GM19043 (cell line): Measurements from ENCODE around the gene SYS1.

Experiments
- ATAC-seq: cut with Tn5 transposase; IDR thresholded peaks from one replicate; pipeline ENCODE4 v1.9.1; 2021; ENCODE audit warnings: low read depth; ENCODE audit not compliant: unreplicated experiment

The SYS1 gene

GRCh38 chr20:45374966-45375365 is 12.0 kb downstream of the SYS1 start:
- no peak for ATAC-seq

GRCh38 chr20:45377269-45377668 is 14.3 kb downstream of the SYS1 start:
- ATAC-seq = no peak

DNA sequence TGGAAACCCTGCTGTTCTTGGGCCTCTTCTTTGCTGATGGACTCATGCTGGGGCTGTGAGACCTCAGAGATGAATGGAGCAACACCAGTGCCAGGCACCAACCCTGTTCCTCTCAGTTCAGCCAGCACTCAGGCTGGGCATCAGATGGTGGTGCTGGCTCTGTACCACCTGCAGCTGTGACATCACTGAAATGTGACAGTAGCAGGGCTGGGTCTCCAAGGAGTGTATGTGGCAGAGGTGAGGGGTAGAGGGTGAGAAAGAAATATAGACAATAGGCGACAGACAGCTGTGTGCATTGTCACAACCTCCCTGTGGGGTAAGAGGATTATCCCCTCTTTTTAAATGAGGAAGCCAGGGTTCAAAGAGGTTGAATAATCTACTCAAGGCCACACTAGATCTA is 15.2 kb downstream of the SYS1 start, which contains the start of gene TP53TG5:
TSS of gene TP53TG5 (minus strand) at position 135 of the 400 bp plus-strand sequence. CDS start at position 46, 89 bp downstream.
- ATAC-seq = no peak

DNA sequence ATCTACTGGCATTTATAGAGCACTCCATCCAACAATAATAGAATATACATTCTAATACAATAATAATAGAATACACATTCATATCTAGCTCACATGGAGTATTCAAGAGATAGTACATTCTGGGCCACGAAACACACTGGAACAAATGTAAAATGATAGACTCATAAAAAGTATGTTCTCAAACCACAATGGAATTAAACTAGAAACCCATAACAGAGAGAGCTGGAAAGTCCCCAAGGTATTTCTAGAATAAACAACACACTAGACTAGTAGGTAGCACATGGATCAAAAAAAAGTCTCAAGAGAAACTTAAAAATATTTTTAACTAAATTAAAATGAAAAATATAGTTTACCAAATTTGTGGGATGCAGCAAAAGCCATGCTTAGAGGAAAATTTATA is 24.3 kb downstream of the SYS1 start:
- no peak for ATAC-seq

- ATAC-seq = no peak
Observed at GRCh38 chr20:45390931-45391330, 28.0 kb downstream of the SYS1 start.

GRCh38 chr20:45391559-45391958 is 28.6 kb downstream of the SYS1 start:
- no peak for ATAC-seq

DNA sequence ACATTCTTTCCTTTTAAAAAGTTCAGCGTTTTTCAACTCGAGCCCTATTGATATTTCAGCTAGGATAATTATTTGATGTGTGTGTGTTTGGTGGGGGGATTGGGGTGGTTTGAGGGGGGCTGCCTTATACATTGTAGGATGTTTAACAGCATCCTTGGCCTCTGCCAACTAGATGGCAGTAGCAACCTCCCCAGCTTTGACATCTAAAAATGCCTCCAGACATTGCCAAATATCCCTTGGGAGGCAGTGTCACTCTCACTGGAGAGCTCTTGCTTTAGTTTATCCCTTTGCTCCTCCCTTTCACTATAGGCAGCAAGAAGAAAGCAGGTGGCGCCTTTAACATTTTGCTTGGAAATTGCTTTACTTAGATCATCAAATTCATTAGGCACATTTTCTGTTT is 29.8 kb downstream of the SYS1 start:
- no peak for ATAC-seq

DNA sequence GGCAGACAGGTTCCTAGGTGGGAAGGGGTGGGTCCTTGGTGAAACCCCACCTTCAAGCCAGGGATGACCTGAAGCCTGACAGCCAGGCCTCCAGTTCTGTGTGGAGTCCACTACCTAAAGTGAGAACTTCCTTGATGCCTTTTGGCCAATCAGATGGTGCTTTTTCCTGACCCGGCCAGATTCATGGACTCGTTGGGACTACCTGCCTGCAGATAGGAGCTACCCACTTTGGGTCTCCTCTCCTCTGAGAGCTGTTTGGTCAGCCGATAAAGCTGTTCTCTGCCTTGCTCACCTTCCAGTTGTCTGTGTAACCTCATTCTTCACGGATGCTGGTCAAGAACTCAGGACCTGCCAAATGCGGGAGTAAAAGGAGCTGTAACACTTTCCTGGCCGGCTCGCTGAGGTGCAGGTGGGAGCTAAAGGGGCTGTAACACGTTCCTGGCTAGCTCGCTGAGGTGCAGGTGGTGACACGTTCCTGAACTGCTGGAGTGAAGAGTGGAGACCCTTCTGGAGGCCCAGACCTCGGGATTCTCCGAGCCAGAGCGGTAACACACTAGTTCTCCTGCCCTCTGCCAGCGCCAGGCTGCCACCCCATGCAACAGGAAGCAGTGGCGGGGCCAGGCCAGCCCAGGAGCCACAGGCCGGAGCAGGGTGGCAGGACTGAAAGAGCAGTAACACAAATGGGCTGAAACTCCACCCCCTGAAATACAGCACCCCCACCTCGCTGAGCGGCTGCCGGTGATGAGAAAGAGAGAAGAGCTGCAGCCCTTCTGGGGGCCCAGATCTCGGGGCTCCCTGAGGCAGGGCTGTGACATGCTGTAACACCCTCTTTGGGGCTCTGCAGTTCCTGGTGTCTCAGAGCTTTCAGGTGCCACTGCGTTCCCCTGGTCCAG is 31.5 kb downstream of the SYS1 start:
- ATAC-seq = no peak

- ATAC-seq = no peak
Observed at GRCh38 chr20:45395114-45395415, 32.1 kb downstream of the SYS1 start.

GRCh38 chr20:45399018-45399417 is 36.1 kb downstream of the SYS1 start:
- no peak for ATAC-seq

GRCh38 chr20:45400346-45401031 is 37.5 kb downstream of the SYS1 start:
- ATAC-seq = no peak

- no peak for ATAC-seq
Observed at GRCh38 chr20:45402946-45403345, 40.0 kb downstream of the SYS1 start.

- ATAC-seq = no peak
Observed at GRCh38 chr20:45404438-45404837, 41.5 kb downstream of the SYS1 start.

GRCh38 chr20:45405571-45406259 is 42.8 kb downstream of the SYS1 start:
- ATAC-seq = no peak

DNA sequence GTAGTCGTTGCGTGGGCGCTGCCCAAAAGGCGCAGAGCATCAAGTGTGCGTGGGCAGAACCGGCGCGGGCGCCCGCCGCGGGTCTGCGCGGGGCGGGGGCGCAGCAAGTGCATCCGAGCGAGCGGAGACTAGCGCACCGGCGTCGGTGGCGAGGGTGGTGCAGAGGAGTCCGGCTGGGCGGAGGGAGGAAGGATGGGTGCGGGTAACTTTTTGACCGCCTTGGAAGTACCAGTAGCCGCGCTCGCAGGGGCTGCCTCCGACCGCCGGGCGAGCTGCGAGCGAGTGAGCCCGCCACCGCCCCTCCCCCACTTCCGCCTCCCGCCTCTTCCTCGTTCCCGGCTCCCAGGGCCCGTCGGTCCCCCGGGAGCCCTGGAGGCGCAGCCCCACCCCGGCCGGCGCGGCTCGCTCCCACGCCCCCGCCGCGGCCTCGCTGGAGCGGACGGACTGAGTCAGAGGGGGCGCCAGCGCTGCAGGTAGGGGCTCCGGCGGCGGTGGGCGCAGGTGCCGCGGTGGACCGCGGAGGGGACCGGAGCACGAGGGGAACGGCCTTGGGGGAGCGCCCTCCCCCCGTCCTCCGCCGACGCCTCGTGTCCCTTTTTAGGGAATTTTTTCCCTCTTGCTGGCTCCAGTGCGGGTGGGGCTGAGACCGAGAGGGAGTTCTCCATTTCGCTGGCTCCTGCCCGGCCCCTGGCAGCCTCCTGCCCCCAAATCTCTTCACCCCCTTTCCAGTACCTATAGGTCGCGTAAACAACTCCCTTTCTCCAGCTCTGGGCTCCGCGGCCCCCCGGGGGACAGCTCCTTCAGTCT is 43.5 kb downstream of the SYS1 start:
- no peak for ATAC-seq

- ATAC-seq = no peak
Observed at GRCh38 chr20:45407067-45407745, 44.2 kb downstream of the SYS1 start.

DNA sequence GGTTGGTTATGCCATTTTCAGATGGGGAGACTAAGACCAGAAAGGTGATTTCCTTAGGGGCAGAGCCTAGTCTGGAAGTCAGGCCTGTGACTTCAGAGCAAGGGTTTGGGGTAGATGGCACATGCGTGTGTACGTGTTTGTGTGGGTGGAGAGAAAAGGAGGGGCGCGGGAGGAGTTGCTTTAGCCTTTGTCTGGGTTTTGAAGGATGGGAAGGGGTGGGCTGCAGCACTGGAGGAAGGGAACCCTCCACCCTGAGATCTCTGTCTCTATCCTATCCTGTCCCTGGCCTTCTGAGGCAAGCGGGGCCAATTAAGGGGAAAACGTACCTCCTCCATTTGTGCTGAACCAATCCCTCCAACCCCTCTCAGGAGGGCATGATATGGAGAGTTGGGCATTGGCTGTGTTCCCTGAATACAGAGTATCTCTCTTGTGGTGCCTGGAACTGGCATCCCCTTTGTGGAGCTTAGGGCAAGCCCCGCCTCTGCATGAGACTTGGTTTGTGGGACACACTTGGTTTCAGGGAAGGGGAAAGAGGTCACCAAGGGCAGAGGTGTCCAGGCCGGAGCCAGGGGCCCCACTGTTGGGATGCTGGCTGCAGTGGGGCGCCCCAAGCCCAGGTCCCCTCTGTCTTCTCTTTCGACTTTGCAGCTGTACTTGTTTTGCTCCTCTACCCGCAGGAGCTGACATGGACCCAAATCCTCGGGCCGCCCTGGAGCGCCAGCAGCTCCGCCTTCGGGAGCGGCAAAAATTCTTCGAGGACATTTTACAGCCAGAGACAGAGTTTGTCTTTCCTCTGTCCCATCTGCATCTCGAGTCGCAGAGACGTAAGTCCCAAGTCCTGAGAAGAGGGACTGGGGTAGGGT is 45.1 kb downstream of the SYS1 start, which contains the start of gene DBNDD2:
TSS of gene DBNDD2 (plus strand) at position 507 of the 863 bp plus-strand sequence. CDS start at position 686, 179 bp downstream.
- no peak for ATAC-seq

DNA sequence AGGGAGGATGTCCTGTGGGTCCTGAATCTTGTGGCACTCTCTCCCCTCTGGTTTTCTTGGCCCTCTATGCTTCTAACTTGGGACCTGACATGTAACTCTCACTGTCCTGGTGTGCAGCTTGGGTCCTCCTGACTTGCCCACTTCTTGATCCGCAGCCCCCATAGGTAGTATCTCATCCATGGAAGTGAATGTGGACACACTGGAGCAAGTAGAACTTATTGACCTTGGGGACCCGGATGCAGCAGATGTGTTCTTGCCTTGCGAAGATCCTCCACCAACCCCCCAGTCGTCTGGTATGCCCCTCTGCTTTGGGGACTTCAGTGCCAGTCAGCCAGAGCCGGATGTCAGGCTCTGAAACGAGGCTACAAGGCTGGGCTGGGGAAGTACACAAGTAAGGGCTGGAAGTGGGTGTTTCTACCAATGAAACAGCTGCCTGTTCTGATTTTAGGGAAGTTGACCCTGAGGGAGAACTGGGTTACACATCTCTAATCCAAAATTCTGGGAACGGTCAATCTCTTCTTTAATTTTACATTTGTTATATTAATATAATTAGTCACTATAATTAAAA is 45.8 kb downstream of the SYS1 start:
- ATAC-seq = no peak
